Measurements from ENCODE around the gene CCDC90B.
"Not testable (repeated sequence)": the region's sequence is repeated elsewhere in the genome, so short reads cannot be mapped to it uniquely, and the experiment has no call there.

CCDC90B gene

GRCh38 chr11:83285151-83285770, 906 bp downstream of the CCDC90B start:
- DNase-seq = no peak

GRCh38 chr11:83284501-83285150, 1.5 kb downstream of the CCDC90B start:
- no peak for DNase-seq

GRCh38 chr11:83282084-83282716, 4.0 kb downstream of the CCDC90B start:
- DNase-seq = no peak

GRCh38 chr11:83280256-83280655, 5.9 kb downstream of the CCDC90B start:
- no peak for DNase-seq

- no peak for DNase-seq
Observed at GRCh38 chr11:83278351-83278750, 7.8 kb downstream of the CCDC90B start.

GRCh38 chr11:83275888-83276641, 10.1 kb downstream of the CCDC90B start:
- DNase-seq = no peak

- no peak for DNase-seq
Observed at GRCh38 chr11:83272627-83273026, 13.5 kb downstream of the CCDC90B start.

- DNase-seq = not testable (repeated sequence)
Observed at GRCh38 chr11:83271734-83272133, 14.4 kb downstream of the CCDC90B start.

GRCh38 chr11:83269080-83269479, 17.1 kb downstream of the CCDC90B start:
- not testable (repeated sequence) for DNase-seq

GRCh38 chr11:83265331-83265730, 20.8 kb downstream of the CCDC90B start:
- DNase-seq = no peak

- no peak for DNase-seq
Observed at GRCh38 chr11:83259559-83259958, 26.6 kb downstream of the CCDC90B start.

- no peak for DNase-seq
Observed at GRCh38 chr11:83257761-83258168, 28.4 kb downstream of the CCDC90B start.

GRCh38 chr11:83256602-83257340, 29.4 kb downstream of the CCDC90B start:
- no peak for DNase-seq

GRCh38 chr11:83255366-83255765, 30.8 kb downstream of the CCDC90B start:
- DNase-seq = no peak

- no peak for DNase-seq
Observed at GRCh38 chr11:83252941-83253340, 33.2 kb downstream of the CCDC90B start.

- no peak for DNase-seq
Observed at GRCh38 chr11:83252266-83252665, 33.9 kb downstream of the CCDC90B start.

GRCh38 chr11:83249972-83250593, 36.1 kb downstream of the CCDC90B start:
- no peak for DNase-seq

GRCh38 chr11:83249445-83249844, 36.7 kb downstream of the CCDC90B start:
- no peak for DNase-seq

GRCh38 chr11:83241291-83241946, 44.7 kb downstream of the CCDC90B start:
- DNase-seq = no peak

GRCh38 chr11:83238111-83238510, 48.1 kb downstream of the CCDC90B start:
- no peak for DNase-seq

GRCh38 chr11:83235825-83236224, 50.3 kb downstream of the CCDC90B start:
- no peak for DNase-seq

- DNase-seq = no peak
Observed at GRCh38 chr11:83223457-83223856, 62.7 kb downstream of the CCDC90B start.

Measured in activated naive CD4-positive, alpha-beta T cell treated with anti-CD3 and anti-CD28 coated beads, Interleukin-2, amount 50 U/mL, for 16 hours (primary cell).